H1 (cell line): ENCODE data around the gene TNIP3. TPM values are rescaled to one million over a fixed set of nuclear protein-coding genes. Genes with fewer than 3 reads are reported as not detected.

Experiments used
- ASH2L ChIP-seq: fragments of 200-600, 300-600 bp; sonication (generic); IDR thresholded peaks from one replicate; pipeline ENCODE4 v1.7.1; 2017; ENCODE audit warnings: low read length
- CEBPB ChIP-seq: IDR thresholded peaks from 2 replicates; pipeline ENCODE4 v1.6.1; 2012; ENCODE audit warnings: low read depth, low read length
- CTBP2 ChIP-seq: IDR thresholded peaks from 2 replicates; pipeline ENCODE4 v1.7.0; 2011; ENCODE audit warnings: borderline replicate concordance, mild to moderate bottlenecking, moderate library complexity, mixed read lengths, low read length; ENCODE audit not compliant: insufficient read depth, insufficient read length
- EP300 ChIP-seq, 2 experiments: IDR thresholded peaks; 1 replicate in 1 of 2; 2 replicates in 1 of 2; pipeline ENCODE4 v1.6.1; 2011 to 2012; ENCODE audit warnings: low read depth in 2 of 2, low read length in 2 of 2, mild to moderate bottlenecking in 2 of 2, borderline replicate concordance in 1 of 2, inconsistent platforms in 1 of 2, moderate library complexity in 1 of 2
- FOSL1 ChIP-seq: IDR thresholded peaks from 2 replicates; pipeline ENCODE4 v1.6.1; 2011; ENCODE audit warnings: mild to moderate bottlenecking, low read depth, low read length, moderate library complexity; ENCODE audit not compliant: insufficient read depth
- HDAC2 ChIP-seq, 2 experiments: fragments of 300-600 bp in 1 of 2; sonication (generic) in 1 of 2; IDR thresholded peaks; 2 replicates each; pipeline ENCODE4 v1.6.1; 2011 to 2012; ENCODE audit warnings: low read depth in 2 of 2, low read length in 2 of 2, mild to moderate bottlenecking in 2 of 2, moderate library complexity in 2 of 2, borderline replicate concordance in 1 of 2, inconsistent platforms in 1 of 2
- KDM1A ChIP-seq: fragments of 200-600, 300-600 bp; sonication (generic); IDR thresholded peaks from 2 replicates; pipeline ENCODE4 v1.7.1; 2016; ENCODE audit warnings: mild to moderate bottlenecking, low read length, borderline replicate concordance
- SP4 ChIP-seq: IDR thresholded peaks from 2 replicates; pipeline ENCODE4 v1.6.1; 2012; ENCODE audit warnings: low read length, inconsistent platforms
- ZNF274 ChIP-seq: IDR thresholded peaks from 2 replicates; pipeline ENCODE4 v1.7.0; 2012; ENCODE audit warnings: low read length, borderline replicate concordance; ENCODE audit errors: extremely low read depth
- polyA plus RNA-seq, 7 experiments: library from polyadenylated mRNA; depleted of rRNA in 3 of 7; stranded (reverse) in 5 of 7; unstranded in 2 of 7; fragments of >200 nt in 5 of 7; fragments of 200-250 nt in 2 of 7; gene quantifications; 1 replicate in 5 of 7; 2 replicates in 1 of 7; 4 replicates in 1 of 7; pipeline versions ENCODE4 v1.2.1 to v1.2.3, GENCODE V29; 2011 to 2013; ENCODE audit warnings: missing spikeins in 2 of 7, mixed read lengths in 2 of 7
- total RNA-seq: library from RNA; stranded (reverse); fragmentation: NEBNext Ultra II Directional; extraction: Animal tissue kit (Norgen Biotek cat#: 25700); gene quantifications from 2 replicates; pipeline ENCODE4 v1.2.1, GENCODE V29; 2021
- TF ChIP-seq, protein P1 (sequence below): fragments of 300-600 bp; sonication (generic); IDR thresholded peaks from 2 replicates; pipeline ENCODE4 v1.7.1; 2012; ENCODE audit warnings: low read length, moderate library complexity, mild to moderate bottlenecking, inconsistent platforms; ENCODE audit not compliant: insufficient replicate concordance

Gene TNIP3
- total and polyA plus RNA-seq, 2 of the 8 experiments (the other 6 are each of a cell fraction or from before 2014, with no cell fraction given) = not detected

DNA sequence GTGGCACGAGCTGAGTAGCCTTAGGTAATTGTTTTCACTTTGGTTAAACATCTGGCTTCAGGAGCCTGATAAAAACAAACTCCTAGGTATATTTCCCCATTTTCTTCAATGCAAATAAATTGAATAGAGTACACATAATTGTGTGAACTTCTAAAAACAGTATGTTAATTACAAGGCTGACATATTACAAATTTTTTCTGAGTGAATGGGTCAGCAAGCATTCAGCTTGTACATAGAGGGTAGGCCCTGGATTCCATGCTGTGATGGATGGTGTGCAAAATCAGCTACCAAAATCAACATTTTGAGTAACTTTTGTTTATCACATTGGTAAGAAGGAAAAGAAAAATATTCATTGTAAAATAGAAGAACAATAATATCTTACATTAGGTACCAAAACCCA, 12.2 kb downstream of the TNIP3 start (continued):
- TF ChIP-seq, protein P1, sequence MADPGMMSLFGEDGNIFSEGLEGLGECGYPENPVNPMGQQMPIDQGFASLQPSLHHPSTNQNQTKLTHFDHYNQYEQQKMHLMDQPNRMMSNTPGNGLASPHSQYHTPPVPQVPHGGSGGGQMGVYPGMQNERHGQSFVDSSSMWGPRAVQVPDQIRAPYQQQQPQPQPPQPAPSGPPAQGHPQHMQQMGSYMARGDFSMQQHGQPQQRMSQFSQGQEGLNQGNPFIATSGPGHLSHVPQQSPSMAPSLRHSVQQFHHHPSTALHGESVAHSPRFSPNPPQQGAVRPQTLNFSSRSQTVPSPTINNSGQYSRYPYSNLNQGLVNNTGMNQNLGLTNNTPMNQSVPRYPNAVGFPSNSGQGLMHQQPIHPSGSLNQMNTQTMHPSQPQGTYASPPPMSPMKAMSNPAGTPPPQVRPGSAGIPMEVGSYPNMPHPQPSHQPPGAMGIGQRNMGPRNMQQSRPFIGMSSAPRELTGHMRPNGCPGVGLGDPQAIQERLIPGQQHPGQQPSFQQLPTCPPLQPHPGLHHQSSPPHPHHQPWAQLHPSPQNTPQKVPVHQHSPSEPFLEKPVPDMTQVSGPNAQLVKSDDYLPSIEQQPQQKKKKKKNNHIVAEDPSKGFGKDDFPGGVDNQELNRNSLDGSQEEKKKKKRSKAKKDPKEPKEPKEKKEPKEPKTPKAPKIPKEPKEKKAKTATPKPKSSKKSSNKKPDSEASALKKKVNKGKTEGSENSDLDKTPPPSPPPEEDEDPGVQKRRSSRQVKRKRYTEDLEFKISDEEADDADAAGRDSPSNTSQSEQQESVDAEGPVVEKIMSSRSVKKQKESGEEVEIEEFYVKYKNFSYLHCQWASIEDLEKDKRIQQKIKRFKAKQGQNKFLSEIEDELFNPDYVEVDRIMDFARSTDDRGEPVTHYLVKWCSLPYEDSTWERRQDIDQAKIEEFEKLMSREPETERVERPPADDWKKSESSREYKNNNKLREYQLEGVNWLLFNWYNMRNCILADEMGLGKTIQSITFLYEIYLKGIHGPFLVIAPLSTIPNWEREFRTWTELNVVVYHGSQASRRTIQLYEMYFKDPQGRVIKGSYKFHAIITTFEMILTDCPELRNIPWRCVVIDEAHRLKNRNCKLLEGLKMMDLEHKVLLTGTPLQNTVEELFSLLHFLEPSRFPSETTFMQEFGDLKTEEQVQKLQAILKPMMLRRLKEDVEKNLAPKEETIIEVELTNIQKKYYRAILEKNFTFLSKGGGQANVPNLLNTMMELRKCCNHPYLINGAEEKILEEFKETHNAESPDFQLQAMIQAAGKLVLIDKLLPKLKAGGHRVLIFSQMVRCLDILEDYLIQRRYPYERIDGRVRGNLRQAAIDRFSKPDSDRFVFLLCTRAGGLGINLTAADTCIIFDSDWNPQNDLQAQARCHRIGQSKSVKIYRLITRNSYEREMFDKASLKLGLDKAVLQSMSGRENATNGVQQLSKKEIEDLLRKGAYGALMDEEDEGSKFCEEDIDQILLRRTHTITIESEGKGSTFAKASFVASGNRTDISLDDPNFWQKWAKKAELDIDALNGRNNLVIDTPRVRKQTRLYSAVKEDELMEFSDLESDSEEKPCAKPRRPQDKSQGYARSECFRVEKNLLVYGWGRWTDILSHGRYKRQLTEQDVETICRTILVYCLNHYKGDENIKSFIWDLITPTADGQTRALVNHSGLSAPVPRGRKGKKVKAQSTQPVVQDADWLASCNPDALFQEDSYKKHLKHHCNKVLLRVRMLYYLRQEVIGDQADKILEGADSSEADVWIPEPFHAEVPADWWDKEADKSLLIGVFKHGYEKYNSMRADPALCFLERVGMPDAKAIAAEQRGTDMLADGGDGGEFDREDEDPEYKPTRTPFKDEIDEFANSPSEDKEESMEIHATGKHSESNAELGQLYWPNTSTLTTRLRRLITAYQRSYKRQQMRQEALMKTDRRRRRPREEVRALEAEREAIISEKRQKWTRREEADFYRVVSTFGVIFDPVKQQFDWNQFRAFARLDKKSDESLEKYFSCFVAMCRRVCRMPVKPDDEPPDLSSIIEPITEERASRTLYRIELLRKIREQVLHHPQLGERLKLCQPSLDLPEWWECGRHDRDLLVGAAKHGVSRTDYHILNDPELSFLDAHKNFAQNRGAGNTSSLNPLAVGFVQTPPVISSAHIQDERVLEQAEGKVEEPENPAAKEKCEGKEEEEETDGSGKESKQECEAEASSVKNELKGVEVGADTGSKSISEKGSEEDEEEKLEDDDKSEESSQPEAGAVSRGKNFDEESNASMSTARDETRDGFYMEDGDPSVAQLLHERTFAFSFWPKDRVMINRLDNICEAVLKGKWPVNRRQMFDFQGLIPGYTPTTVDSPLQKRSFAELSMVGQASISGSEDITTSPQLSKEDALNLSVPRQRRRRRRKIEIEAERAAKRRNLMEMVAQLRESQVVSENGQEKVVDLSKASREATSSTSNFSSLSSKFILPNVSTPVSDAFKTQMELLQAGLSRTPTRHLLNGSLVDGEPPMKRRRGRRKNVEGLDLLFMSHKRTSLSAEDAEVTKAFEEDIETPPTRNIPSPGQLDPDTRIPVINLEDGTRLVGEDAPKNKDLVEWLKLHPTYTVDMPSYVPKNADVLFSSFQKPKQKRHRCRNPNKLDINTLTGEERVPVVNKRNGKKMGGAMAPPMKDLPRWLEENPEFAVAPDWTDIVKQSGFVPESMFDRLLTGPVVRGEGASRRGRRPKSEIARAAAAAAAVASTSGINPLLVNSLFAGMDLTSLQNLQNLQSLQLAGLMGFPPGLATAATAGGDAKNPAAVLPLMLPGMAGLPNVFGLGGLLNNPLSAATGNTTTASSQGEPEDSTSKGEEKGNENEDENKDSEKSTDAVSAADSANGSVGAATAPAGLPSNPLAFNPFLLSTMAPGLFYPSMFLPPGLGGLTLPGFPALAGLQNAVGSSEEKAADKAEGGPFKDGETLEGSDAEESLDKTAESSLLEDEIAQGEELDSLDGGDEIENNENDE = no peak
- TF ChIP-seq ZNF274 (no peak), CEBPB (no peak), SP4 (no peak), ASH2L (no peak), CTBP2 (no peak), HDAC2 (IDR thresholded peaks at IDR 0.05; ENCODE audit: borderline replicate concordance in 1 of 2, low read depth in 2 of 2, low read length in 2 of 2) (no peak), FOSL1 (no peak), EP300 (IDR thresholded peaks at IDR 0.05; ENCODE audit: borderline replicate concordance in 1 of 2, low read depth in 2 of 2, low read length in 2 of 2) (no peak), KDM1A (no peak)
